Left kidney (tissue), 8 donors: ENCODE results near the gene DCN. TPM values are rescaled to one million over a fixed set of nuclear protein-coding genes. Genes with fewer than 3 reads are reported as not detected.
"Not testable (repeated sequence)": the region's sequence is repeated elsewhere in the genome, so short reads cannot be mapped to it uniquely, and the experiment has no call there.

Experiments used
- DNase-seq: peaks from one replicate; pipeline ENCODE4 v3.0.0-alpha.2; 2013
- long read RNA-seq, 8 donors: transcript quantifications; one replicate each; lab custom pipeline, GENCODE V29; 2026
- polyA plus RNA-seq: library from polyadenylated mRNA; unstranded; fragments of 120-200 nt; gene quantifications from one replicate; pipeline ENCODE4 v1.2.1, GENCODE V29; 2013; ENCODE audit not compliant: insufficient read length

The DCN gene
- polyA plus RNA-seq = 366 TPM
- long read RNA-seq, donor 1, full-length matches to known transcripts = 86 of 103 reads
- long read RNA-seq, donor 1, partial matches to known transcripts = 17 of 103 reads
- long read RNA-seq, donor 1, other reads (novel, unspliced or antisense) = 0 of 103 reads
- long read RNA-seq, donor 2, full-length matches to known transcripts = 98 of 107 reads
- long read RNA-seq, donor 2, partial matches to known transcripts = 9 of 107 reads
- long read RNA-seq, donor 2, other reads (novel, unspliced or antisense) = 0 of 107 reads
- long read RNA-seq, donor 3, full-length matches to known transcripts = 58 of 76 reads
- long read RNA-seq, donor 3, partial matches to known transcripts = 18 of 76 reads
- long read RNA-seq, donor 3, other reads (novel, unspliced or antisense) = 0 of 76 reads
- long read RNA-seq, donor 4, full-length matches to known transcripts = 4 of 4 reads
- long read RNA-seq, donor 4, partial matches to known transcripts = 0 of 4 reads
- long read RNA-seq, donor 4, other reads (novel, unspliced or antisense) = 0 of 4 reads
- long read RNA-seq, donor 5, full-length matches to known transcripts = 146 of 193 reads
- long read RNA-seq, donor 5, partial matches to known transcripts = 47 of 193 reads
- long read RNA-seq, donor 5, other reads (novel, unspliced or antisense) = 0 of 193 reads
- long read RNA-seq, donor 6, full-length matches to known transcripts = 111 of 165 reads
- long read RNA-seq, donor 6, partial matches to known transcripts = 54 of 165 reads
- long read RNA-seq, donor 6, other reads (novel, unspliced or antisense) = 0 of 165 reads
- long read RNA-seq, donor 7, full-length matches to known transcripts = 111 of 154 reads
- long read RNA-seq, donor 7, partial matches to known transcripts = 43 of 154 reads
- long read RNA-seq, donor 7, other reads (novel, unspliced or antisense) = 0 of 154 reads
- long read RNA-seq, donor 8, full-length matches to known transcripts = 53 of 64 reads
- long read RNA-seq, donor 8, partial matches to known transcripts = 11 of 64 reads
- long read RNA-seq, donor 8, other reads (novel, unspliced or antisense) = 0 of 64 reads

- no peak for DNase-seq
Observed at GRCh38 chr12:91182636-91183455, at the start of gene DCN. Gene DCN, minus strand, starts transcription at chr12:91182817. Its CDS starts 4,265 bp downstream, at chr12:91178552.

DNA sequence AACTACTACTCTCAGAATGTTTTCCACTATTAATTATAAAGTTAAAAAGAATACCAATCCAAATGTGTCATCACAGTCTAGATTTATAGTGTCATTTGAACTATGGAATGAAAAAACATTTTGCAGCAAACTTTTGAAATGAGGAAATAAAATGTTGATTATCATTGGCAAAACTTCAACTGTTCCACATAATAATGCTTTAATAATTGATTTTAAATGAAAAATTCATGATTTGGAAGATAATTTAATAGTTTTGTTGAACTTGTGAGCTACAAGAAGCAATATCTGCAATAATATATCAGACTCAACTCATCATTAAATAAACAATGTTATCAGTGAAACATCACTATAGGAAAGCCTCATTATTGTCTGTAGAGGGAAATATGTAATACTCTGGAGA, 48.2 kb upstream of the DCN start:
- DNase-seq = no peak

- no peak for DNase-seq
Observed at GRCh38 chr12:91226951-91227350, 44.3 kb upstream of the DCN start.

DNA sequence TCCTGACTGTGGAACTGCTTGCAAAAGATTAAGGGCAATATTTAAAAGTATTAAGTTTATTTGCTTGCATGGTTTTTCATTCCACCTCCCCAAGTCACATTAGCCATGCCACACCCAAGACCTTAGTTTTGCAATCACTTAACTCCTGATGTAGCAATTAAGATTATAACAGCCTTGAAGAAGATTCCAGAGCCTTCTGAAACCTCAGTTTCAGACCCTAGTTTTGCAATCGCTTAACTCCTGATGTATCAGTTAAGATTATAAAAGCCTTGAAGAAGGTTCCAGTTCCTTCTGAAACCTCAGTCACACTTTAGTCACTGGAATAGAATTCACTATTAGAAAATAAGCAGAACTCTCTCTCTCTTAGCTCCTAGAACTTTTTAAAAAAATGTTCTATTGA, 42.7 kb upstream of the DCN start:
- no peak for DNase-seq

DNA sequence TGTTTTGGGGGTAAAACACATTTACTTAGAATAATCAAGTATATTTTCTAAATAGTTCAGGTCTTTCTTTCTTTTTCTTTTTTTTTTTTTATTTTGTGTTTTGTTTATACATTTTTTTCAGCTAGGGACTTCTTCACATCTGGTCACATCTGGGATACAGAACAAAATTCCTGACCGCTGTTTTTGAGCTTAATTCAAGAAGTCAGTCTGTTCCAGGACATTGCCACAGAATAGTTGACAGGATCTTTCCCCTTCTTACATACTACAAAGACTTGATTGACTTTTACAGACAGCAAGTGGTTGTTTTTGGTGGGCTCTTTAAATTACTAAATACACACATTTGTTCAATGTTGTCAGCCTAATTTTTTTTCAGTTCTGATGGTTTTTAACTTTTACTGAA, 41.8 kb upstream of the DCN start:
- DNase-seq = no peak

DNA sequence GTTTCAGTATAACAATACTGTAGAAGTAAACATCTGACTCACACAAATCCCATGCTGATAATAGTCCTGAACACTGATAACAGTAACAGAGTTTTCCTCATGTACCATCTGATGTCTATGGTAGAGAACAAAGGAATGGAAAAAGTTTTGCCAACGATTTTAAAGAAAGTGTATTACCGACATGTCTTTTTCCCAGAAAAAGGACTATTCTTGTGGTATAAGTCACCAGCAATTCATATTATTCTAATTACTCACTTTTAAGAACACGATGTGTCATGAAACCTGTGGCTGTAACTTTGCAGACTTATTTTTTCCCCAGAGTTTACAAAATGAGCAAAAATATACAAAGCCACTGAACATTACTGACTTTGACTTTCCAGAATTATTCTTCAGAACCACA, 40.1 kb upstream of the DCN start:
- DNase-seq = no peak

- no peak for DNase-seq
Observed at GRCh38 chr12:91219919-91220318, 37.3 kb upstream of the DCN start.

DNA sequence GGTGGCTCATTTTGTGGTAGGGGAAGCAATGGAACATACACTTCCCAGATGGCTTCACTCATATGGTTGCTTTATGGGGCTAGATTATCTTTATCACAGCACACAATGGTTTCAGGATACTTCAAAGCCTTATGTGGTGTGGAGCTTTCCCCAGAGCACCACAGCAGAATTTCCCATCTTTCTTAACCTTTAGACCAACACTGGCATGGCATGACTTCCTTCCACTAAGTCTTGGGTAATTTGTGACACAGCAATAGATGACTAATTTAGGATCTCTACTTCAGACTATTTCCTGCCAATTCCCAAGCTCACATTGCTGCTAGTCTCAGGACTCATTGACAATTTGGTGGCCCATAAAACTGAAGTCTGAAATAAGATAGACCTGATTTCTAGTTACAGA, 36.9 kb upstream of the DCN start:
- DNase-seq = no peak

GRCh38 chr12:91216871-91217270, 34.3 kb upstream of the DCN start:
- no peak for DNase-seq

GRCh38 chr12:91215940-91216454, 33.4 kb upstream of the DCN start:
- DNase-seq = no peak

DNA sequence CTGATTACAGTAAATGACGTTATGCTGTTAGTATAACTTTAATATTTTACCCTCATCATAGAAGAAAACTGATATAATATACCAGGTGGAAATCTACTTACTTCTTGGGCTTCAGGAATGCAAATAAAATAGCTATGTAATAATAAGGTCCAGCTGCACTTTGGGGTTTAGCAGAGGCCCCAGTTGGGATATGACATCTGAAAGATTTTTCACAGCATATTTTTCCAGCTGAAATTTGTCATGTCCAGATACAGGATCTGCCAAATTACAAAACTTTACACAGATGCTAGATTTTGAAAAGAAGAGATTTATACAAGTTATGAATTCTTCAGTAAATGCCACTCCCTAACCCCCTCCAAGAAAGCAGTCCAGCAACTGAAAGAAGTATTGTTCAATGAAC, 29.2 kb upstream of the DCN start:
- no peak for DNase-seq

- DNase-seq = no peak
Observed at GRCh38 chr12:91210618-91211017, 28.0 kb upstream of the DCN start.

DNA sequence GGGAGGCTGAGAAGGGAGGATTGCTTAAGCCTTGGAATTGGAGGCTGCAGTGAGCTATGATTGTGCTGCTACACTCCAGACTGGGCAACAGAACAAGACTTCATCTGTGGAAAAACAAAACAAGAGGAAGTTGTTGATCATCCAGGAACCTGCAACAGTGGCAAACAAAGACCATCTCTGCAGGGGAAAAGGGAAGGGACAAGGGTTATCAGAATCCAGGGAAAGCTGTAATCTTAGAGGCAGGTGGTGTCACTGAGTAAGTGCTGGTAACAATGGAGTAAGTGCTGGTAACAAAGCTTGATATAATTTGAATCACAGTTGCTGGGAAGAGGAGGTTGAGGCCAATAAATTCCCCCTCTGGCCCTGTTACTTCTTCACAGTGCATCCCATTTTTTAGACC, 27.5 kb upstream of the DCN start:
- no peak for DNase-seq

- DNase-seq = not testable (repeated sequence)
Observed at GRCh38 chr12:91207301-91207700, 24.7 kb upstream of the DCN start.

DNA sequence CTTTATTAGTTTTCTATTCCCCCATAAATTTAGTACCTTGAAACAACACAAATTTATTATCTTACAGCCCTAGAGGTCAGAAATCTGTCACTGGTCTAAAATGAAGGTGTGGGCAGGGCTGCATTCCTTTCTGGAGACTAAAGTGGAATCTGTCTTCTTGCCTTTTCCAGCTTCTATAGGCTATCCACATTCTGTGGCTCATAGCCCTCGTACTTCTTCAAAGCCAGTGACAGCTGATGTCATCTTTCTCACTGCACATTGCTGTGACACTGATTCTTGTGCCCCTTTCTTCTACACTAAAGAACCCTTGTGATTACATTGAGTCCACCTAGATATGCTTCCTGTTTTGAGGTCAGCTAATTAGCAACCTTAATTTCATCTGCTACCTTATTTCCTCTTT, 23.2 kb upstream of the DCN start:
- DNase-seq = no peak

GRCh38 chr12:91204421-91204820, 21.8 kb upstream of the DCN start:
- DNase-seq = no peak

DNA sequence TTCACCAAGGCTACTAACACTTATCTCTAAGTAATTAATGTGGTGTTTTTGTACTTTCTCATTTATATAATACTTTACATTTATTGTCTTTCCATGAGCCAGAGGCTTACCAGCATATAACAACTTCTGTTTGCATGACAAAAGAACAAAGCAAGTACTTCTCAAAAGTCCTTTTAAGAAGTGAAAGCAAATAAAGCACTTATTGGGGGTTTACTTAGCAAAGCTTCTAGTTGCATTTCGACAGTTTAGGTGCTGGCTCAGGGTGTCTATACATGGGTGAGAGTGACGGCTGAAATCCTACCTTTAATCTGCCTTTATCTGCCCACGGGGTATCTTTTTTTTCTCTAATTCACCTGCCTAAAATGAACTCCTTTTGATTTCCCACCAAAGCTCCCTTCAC, 21.0 kb upstream of the DCN start:
- DNase-seq = no peak

- no peak for DNase-seq
Observed at GRCh38 chr12:91202390-91202789, 19.8 kb upstream of the DCN start.

GRCh38 chr12:91196436-91196835, 13.8 kb upstream of the DCN start:
- no peak for DNase-seq

DNA sequence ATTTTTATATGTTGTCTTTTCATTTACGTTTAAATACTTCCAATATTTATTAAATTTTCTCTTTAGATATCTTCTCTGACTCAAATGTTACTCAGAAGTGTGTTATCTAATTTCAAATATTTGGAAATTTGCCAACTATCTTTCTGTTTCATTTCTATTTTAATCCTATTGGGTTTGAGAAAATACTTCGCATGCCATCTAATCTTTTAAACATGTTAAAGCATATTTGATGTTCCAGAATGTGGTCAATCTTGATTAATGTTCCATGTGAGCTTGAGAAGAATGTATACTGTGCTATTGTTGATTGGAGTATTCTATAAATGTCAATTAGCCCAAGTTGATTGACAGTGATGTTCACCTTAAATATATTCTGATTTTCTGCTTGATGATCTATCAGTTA, 11.9 kb upstream of the DCN start:
- DNase-seq = no peak

DNA sequence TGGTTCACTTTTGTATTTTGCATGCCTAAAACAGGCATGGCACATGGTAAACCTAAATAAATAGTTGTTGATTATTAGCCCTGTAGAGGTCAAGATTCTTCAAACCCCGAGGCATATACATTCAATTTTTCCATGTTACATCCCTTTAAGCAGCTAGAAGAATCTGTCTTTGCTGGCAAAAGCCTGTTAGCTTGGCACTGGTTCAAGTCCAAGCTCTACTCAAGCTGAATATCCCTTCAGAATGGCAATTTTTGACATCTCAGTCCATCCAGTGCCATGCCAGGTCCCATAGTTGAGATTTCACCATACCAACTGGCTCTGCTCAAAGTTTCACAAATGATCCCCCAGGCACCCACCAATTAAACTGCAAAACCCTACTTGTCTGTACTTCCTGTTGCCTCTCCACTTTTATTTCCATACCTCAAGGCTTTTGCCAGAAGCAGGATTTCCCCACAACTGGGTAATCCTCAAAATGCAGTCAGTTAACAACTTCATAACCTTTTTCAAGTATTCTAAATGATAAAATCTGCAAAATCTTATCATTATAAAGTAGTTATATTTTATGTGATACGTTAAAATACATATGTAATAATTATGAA, 9.0 kb upstream of the DCN start:
- no peak for DNase-seq
